Body of pancreas (tissue), 4 donors: ENCODE results near the gene MROH2B.

Source experiments
- POLR2A ChIP-seq, 3 donors: fragments of 450-650 bp; IDR thresholded peaks; one replicate each; pipeline ENCODE4 v1.6.1; 2016; ENCODE audit warnings: antibody characterized with exemption in 3 of 3, mild to moderate bottlenecking in 2 of 3
- TF ChIP-seq, protein P1 (sequence below), 7 experiments: fragments of 450-650 bp in 4 of 7; fragments of 200-600 bp in 3 of 7; sonication (generic) in 3 of 7; IDR thresholded peaks; one replicate each; pipeline ENCODE4 v1.5.1; 2016 to 2019; ENCODE audit warnings: antibody characterized with exemption in 7 of 7

DNA sequence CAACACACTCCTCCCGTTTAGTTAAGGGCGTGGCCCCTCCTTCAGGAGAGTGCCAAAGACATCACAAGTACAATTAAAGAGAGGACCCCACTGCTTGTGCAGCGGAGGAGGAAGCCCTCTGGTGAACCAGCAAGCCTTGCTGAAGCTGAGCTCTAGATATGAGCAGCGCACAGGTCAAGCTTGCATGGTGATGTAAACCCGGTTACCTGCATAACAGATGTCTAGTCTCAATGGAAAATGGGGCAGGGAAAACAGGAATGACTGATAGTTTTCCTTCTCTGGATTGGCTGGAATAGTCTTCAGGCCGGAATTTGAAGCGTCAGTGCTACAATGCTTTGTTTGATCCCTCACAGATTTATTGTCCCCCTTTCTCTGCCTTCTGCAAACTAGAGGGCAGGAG, 66.2 kb downstream of the MROH2B start:
- TF ChIP-seq, protein P1, sequence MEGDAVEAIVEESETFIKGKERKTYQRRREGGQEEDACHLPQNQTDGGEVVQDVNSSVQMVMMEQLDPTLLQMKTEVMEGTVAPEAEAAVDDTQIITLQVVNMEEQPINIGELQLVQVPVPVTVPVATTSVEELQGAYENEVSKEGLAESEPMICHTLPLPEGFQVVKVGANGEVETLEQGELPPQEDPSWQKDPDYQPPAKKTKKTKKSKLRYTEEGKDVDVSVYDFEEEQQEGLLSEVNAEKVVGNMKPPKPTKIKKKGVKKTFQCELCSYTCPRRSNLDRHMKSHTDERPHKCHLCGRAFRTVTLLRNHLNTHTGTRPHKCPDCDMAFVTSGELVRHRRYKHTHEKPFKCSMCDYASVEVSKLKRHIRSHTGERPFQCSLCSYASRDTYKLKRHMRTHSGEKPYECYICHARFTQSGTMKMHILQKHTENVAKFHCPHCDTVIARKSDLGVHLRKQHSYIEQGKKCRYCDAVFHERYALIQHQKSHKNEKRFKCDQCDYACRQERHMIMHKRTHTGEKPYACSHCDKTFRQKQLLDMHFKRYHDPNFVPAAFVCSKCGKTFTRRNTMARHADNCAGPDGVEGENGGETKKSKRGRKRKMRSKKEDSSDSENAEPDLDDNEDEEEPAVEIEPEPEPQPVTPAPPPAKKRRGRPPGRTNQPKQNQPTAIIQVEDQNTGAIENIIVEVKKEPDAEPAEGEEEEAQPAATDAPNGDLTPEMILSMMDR (IDR thresholded peaks at IDR 0.05), result no peak
- no peak for TF ChIP-seq POLR2A (IDR thresholded peaks at IDR 0.05)
